IPS-NIHi7 (cell line): ENCODE results near the gene SFXN2.
A peak's percentile ranks its signal among the peaks of the same experiment; 100 is the strongest.

Source experiments
- DNase-seq: peaks from one replicate; pipeline ENCODE4 v3.0.0; 2012; ENCODE audit warnings: mixed read lengths; ENCODE audit errors: extremely low spot score

Gene SFXN2

DNA sequence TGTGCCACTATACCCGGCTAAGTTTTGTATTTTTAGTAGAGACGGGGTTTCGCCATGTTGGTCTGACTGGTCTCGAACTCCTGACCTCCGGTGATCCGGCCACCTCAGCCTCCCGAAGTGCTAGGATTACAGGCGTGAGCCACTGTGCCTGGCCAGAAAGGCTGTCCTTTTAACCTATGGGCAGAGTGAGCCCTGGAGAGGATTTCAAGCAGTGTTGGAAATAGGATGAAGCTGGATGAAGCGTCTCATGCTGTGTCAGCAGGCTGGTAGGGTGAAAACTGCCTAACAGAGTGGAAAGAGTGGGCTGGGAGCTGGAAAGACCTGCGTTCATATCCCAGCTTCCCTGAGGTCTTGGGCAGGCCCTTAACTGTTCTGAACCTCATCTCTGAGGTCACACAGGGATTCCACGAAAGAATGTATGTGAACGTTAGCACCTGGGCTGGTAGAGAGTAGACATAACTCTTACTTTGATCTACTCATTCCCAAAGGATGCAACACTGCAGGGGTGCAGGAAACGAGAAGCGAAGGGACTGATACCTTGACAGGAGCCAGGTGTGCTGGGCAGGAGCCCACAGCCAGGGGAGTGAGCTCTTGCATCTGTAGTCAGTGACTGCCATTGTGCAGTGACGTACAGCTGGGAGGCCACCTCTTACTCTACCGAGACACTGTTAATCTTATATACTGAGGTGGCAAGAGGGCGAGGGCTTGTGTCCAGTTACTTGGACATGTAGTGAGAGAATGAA lies 63.4 kb downstream of the SFXN2 start:
- no peak for DNase-seq

DNA sequence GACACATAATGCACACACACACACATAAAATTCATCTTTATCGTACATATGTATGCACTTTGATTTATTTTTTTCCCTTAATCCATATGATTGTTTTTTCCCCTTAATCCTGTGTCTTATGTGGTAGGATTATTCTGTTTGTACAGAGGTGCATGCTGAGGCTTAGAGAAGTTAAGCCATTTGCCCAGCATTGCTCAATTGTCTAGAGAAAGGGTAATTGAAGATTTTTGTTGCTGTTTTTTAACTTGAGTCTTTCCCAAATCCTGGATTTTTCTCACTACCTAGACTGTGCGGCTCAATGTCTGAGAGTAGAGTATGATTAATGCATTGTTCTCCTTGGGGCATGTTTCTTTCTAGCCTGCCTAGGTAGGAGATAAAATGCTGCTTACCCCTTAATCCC lies 64.3 kb downstream of the SFXN2 start:
- DNase-seq, result no peak

DNA sequence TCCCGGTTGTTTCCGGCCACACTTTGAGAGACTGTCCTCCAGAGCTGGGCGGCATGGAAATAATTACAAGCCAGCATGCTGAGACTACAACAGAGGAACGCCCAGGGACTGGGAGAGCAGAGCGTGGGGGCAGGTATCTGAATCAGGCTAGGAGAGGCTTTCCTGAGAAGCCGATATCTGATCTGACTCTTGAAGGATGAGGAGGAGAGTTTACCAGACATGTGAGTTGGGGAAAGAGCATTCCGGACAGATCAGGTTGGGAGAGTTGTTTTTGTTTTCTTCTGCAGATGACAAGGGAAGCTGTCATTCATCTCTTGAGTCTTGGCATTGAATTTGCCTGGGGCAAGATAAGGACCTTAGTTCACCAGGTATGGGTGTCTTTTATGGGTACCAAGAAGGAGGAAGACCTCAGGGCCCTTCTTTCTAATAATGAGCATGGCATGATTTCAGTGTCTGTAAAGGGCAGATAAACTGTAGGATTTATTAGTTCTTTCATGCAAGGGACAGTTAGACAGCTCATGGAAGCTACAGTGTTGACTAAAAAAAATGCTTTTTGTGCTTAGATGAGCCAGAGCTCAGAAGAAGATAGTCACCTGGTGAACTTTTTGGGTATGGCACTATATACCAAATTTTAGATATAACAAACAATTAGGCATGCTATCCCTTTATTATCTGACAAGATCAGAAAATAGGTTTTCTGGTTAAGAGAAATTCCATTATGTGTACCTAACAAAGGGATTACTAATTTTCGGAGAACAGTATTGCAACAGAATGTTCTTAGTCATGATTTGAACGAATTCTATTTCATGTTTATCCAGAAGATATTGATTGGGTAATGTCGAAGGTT lies 65.5 kb downstream of the SFXN2 start:
- DNase-seq, result peak; percentile 35

DNA sequence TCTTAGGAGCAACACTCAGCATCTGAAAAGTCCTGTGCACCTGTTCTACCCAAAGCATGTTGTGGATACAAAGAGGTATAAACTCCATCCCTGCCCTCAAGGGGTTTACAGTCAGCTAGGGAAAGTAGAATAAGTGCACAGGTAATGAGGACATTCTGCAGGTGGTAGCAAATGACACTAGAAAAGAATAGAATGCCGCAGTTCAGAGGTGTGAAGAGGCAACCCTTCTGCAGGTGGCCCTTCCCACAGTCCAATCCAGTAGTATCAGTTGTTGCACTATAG lies 66.0 kb downstream of the SFXN2 start:
- no peak for DNase-seq

DNA sequence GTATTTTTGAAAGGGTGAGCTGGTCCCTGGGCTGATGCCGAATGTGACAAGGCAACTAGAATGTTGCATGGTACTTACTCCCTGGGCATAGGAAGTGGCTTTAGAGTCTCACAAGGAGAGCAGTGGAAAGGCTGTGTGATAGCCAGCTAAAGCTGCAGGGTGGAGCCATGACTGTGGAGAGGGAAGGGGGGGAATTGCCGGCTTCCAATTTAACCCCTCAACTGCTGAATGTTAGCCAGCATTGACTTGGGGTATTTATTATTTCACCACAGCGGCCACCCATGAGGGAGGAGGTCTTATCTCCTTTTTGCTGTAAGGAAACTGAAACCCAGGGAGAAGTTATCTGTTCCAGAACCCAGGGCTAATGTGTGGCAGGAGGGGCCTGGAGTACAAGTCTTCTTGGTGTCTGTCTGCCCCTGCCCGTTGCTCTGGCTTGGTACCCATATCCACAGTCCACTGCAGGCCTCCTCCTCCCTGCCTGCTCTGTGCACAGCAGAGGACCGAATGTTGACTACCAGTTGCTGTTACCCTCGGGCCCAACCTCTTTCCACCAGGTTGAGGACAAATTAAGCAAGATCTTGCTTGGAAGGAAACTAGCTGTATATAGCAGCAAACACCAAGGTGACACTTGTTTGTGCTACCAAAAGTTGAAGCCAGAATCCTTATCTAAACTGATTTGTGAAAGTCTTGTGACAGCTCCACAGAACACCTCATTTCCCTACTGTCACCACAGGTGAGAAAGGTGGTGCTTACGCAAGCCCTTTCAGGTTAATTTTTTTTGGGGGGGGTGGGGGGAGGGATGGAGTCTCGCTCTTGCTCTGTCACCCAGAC lies 66.9 kb downstream of the SFXN2 start:
- DNase-seq, result peak; percentile 45

DNA sequence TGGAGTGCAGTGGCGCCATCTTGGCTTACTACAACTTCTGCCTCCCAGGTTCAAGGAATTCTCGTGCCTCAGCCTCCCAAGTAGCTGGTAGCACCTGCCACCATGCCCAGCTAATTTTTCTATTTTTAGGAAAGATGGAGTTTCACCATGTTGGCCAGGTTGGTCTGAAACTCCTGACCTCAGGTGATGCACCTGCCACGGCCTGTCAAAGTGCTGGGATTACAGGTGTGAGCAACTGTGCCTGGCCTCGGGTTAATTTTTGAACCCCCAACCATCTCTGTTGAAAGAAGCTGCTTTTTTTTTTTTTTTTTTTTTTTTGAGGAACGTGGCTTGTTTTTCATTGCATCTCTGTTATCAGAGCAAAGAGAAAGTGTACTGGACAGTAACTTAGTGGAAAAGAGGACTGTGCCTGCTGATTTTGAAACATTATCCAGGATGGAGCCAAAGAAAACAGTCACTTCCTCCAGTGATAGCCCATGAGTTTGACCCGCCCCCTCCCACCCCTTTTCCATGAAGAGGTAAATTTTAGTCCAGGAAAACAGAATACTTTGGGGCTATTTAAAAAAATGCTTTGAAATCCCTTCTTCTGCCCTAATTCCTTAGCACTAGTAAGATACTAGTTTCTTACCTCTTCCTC lies 67.6 kb downstream of the SFXN2 start:
- no peak for DNase-seq

DNA sequence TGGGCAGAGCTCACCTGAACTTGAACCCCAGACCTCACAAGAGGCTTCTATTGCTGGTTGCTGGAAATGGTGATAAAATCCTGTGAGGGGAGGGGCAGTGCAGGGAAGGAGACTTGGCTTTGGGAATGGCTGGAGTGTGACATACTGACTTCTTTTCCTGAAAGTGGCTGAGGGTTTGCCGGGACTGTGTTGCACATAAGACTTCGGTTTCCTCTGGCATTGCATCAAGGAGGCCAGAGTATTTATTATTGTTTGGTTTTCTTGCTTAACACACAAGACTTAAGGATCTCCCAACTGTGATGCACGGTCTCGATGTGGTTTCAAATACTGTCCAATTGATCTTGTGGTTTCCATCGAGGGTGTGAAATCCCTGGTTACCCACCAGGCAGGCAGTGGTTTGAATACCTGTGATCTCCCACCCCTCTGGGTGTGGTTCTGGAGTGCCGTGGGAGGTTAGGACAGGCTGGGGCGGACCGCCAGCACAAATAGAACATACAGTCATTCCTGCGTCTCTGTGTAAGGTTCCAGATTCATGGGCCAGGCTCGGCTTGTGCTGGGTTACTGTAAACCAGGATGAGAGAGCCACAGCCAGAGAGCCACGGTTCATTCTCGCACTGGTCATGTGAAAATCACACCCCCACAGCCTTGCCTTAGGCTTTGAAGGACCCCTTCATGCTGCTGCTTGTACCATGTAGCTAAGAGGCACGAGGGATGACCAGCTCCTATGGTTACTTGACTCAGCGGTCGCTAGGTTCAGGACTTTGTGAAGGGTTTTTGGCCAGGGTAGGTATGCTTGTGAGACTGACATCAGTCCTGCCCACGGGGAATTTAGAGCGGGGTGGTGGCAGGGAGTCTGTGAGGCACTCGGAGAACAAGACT lies 68.5 kb downstream of the SFXN2 start:
- no peak for DNase-seq

DNA sequence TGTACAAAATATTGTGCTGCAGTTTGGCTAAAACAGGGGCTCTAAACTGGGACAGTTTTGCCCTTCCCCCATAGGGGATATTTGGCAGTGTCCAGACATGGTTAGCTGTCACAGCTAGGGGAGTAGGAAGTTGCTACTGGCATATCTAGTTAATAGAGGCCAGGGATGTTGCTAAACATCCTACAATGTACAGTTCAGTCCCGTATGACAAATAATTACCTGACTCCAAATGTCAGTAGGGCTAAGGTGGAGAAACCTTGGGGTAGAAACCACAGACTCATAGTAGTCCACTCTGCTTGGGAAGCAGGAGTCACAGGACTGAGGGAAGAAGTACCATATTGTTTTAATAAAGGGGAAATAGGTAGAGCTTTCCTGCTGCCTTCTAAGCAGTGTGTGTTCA lies 69.1 kb downstream of the SFXN2 start:
- DNase-seq, result no peak

DNA sequence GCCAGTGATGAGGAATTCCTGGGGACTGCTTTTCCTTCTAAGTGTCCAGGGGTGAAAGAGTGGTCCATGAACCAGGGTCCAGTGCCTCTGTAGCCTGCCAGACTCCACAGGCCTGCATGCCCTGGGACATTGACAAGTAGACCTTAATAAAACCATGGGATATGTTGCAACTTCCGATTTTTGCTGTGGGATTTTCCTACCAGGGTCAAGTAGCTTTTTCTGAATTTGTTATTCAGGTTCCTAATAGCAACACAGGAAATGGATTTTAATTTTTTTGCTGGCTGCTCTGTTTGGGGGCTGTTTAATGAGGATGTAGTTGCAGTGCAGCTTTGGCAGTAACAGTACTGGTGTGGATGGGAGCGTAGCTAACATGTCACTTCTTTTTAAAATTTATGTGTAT lies 71.4 kb downstream of the SFXN2 start:
- no peak for DNase-seq

DNA sequence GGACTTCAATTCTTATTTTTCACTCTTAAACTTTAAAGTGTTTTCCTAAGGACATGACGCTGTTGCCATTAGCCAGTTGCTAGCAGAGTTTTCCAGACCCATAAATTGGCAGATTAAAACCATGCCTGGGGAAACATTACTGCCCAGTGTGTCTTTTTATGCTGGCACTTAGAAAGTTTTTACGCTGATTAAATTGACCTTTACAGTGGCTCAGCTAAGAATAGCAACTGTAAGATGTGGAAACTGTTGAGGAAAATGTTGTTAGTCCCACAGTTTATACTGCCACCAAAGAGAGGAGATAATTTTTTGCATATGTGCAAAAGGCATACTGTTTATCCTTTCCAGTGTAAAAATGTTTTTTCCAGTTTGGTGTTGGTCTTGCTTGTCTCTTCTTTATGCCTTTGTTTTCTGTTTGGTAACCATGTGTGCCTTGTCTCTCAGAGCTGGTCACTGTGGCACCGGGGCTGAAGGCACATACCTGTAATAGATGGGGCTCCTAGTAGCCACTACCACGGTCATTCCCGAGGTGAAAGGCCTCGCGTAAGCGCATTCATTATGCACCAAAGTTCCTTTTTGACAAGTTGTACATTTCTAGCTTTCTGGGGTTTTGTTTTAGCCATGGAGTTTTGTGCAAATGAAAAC lies 77.4 kb downstream of the SFXN2 start:
- DNase-seq, result no peak
